ENCODE measurements around the gene ARFRP1. TPM values are rescaled to one million over a fixed set of nuclear protein-coding genes. Genes with fewer than 3 reads are reported as not detected.

Gene ARFRP1
- total RNA-seq, 1 experiment from 2014 or later, result 30.2 TPM

- no peak for TF ChIP-seq ZNF532 (CRISPR knock-in tag; IDR thresholded peaks at IDR 0.05; ENCODE audit: borderline replicate concordance)
- no peak for TF ChIP-seq ZNF425 (CRISPR knock-in tag; conservative IDR thresholded peaks at IDR 0.05)
- no peak for TF ChIP-seq ZNF263 (CRISPR knock-in tag; IDR thresholded peaks at IDR 0.05; ENCODE audit: low read depth)
- TF ChIP-seq AR (CRISPR knock-in tag; IDR thresholded peaks at IDR 0.05), result no peak
- TF ChIP-seq MYBL2 (CRISPR knock-in tag; IDR thresholded peaks at IDR 0.05), result no peak
- no peak for TF ChIP-seq IRF1 (CRISPR knock-in tag; IDR thresholded peaks at IDR 0.05)
- no peak for TF ChIP-seq ELF4 (CRISPR knock-in tag; IDR thresholded peaks at IDR 0.05; ENCODE audit: low read depth)
- no peak for TF ChIP-seq ZNF671 (CRISPR knock-in tag; IDR thresholded peaks at IDR 0.05)
- no peak for TF ChIP-seq SOX15 (CRISPR knock-in tag; IDR thresholded peaks at IDR 0.05)
- no peak for TF ChIP-seq ZNF219 (CRISPR knock-in tag; IDR thresholded peaks at IDR 0.05; ENCODE audit: borderline replicate concordance)
- TF ChIP-seq MLX (CRISPR knock-in tag; IDR thresholded peaks at IDR 0.05), result no peak
Measured at GRCh38 chr20:63709149-63709527, 1.4 kb upstream of the ARFRP1 start (continued).

GRCh38 chr20:63708301-63709148 is 749 bp upstream of the ARFRP1 start:
- Mint-ChIP-seq H3K27me3 (ENCODE audit: low read depth) (no peaks in the 10 kb centered on the region), H3K4me1 (peaks cover 10% of the 10 kb centered on the region), H3K4me3 (peak overlapping the region; percentile 78), H3K36me3 (peaks cover 54% of the 10 kb centered on the region), H3K9me3 (no peaks in the 10 kb centered on the region), H3K27ac (peak overlapping the region; percentile 58)
- ATAC-seq (no peak), DNase-seq (ENCODE audit: low spot score) (no peak)
- ChIA-PET CTCF (interaction anchor here (0.6 to 2.7 kb wide), 20 partner anchors 9 to 272 kb away, joined by 3 to 25 read pairs (median 4); partner anchors contain the start of genes LIME1, PRPF6, PTK6 and SLC2A4RG), POLR2A (interaction anchor here (0.5 to 1.6 kb wide), 6 partner anchors 30 to 265 kb away, joined by 3 to 7 read pairs (median 3); partner anchors contain the start of genes RTEL1 and TPD52L2)
- TF ChIP-seq EMX1 (CRISPR knock-in tag; IDR thresholded peaks at IDR 0.05), result no peak
- TF ChIP-seq MYBL2 (CRISPR knock-in tag; IDR thresholded peaks at IDR 0.05), result no peak
- TF ChIP-seq E2F1 (CRISPR knock-in tag; IDR thresholded peaks at IDR 0.05), result 0 out of 2 replicates have a peak, but pooled peaks have one; percentile 6
